DMS153 treated with DMSO at 0.1 percent for 48 hours (cell line): Measurements from ENCODE around the gene ZNF689.
"Not testable (repeated sequence)": the region's sequence is repeated elsewhere in the genome, so short reads cannot be mapped to it uniquely, and the experiment has no call there.

ENCODE experiments used
- DNase-seq: peaks from one replicate; lab custom pipeline; 2025; ENCODE audit not compliant: unreplicated experiment; lab: John Stamatoyannopoulos, UW

The ZNF689 gene

GRCh38 chr16:30637139-30637538 lies 26.9 kb upstream of the ZNF689 start:
- not testable (repeated sequence) for DNase-seq

- DNase-seq = no peak
Observed at GRCh38 chr16:30636599-30636998, 26.4 kb upstream of the ZNF689 start.

GRCh38 chr16:30633526-30633925 lies 23.3 kb upstream of the ZNF689 start:
- DNase-seq = no peak

GRCh38 chr16:30632454-30632853 lies 22.3 kb upstream of the ZNF689 start:
- not testable (repeated sequence) for DNase-seq

- peak; percentile 80 for DNase-seq
Observed at GRCh38 chr16:30628628-30629540, 18.7 kb upstream of the ZNF689 start.

GRCh38 chr16:30626236-30626635 lies 16.0 kb upstream of the ZNF689 start:
- DNase-seq = no peak

- DNase-seq = no peak
Observed at GRCh38 chr16:30623536-30624283, 13.5 kb upstream of the ZNF689 start.

GRCh38 chr16:30622455-30623032 lies 12.4 kb upstream of the ZNF689 start:
- no peak for DNase-seq

GRCh38 chr16:30621765-30622164 lies 11.6 kb upstream of the ZNF689 start:
- no peak for DNase-seq

- no peak for DNase-seq
Observed at GRCh38 chr16:30620169-30620568, 10.0 kb upstream of the ZNF689 start.

GRCh38 chr16:30619638-30620037 lies 9.4 kb upstream of the ZNF689 start:
- DNase-seq = no peak

GRCh38 chr16:30619202-30619601 lies 9.0 kb upstream of the ZNF689 start:
- no peak for DNase-seq

- no peak for DNase-seq
Observed at GRCh38 chr16:30615358-30616091, 5.3 kb upstream of the ZNF689 start.

- peak; percentile 16 for DNase-seq
Observed at GRCh38 chr16:30609002-30609925, 925 bp downstream of the ZNF689 start.

GRCh38 chr16:30606004-30606403 lies 4.2 kb downstream of the ZNF689 start:
- DNase-seq = no peak

- DNase-seq = no peak
Observed at GRCh38 chr16:30605158-30605557, 5.0 kb downstream of the ZNF689 start.

GRCh38 chr16:30604316-30604947 lies 5.8 kb downstream of the ZNF689 start:
- DNase-seq = no peak

- DNase-seq = no peak
Observed at GRCh38 chr16:30603945-30604315, 6.3 kb downstream of the ZNF689 start.

GRCh38 chr16:30602616-30603277 lies 7.4 kb downstream of the ZNF689 start:
- no peak for DNase-seq
